ENCODE measurements around the gene NELFCD.
"Not testable (repeated sequence)": the region's sequence is repeated elsewhere in the genome, so short reads cannot be mapped to it uniquely, and the experiment has no call there.

NELFCD gene

DNA sequence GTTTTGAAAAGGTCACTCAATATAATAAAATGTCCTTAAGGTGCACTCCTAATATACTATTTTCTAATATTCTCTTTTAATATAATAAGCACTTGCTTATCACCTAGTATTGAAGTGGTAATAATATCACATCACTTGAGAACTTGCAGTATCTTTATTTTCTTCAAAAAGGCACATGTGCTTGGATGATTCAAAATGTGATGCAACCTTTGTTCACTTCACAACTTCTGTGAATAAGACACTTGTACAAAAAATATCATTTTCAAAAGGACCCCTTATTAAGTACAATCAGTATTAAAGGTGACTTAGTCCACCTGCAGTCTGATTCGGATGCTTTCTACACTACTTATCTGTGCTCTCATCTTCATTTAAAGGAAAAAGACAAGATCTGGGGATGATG is 58.2 kb downstream of the NELFCD start:
- Histone ChIP-seq H4K20me1 (ENCODE audit: insufficient read depth, low read length) (peaks cover 34% of the 10 kb centered on the region), H3K9ac (ENCODE audit: low read length) (no peak overlapping the region), H3K27ac (ENCODE audit: low read length) (no peak overlapping the region), H2AFZ (ENCODE audit: low read depth, low read length) (no peak overlapping the region), H3K4me1 (ENCODE audit: low read length) (peaks cover 34% of the 10 kb centered on the region), H3K27me3 (ENCODE audit: low read depth, low read length) (no peaks in the 10 kb centered on the region), H3K4me2 (ENCODE audit: low read length) (no peak overlapping the region), H3K9me3 (ENCODE audit: insufficient read depth, low read length) (no peaks in the 10 kb centered on the region), H3K79me2 (ENCODE audit: low read length) (peaks cover 66% of the 10 kb centered on the region), H3K36me3 (replicated peaks; ENCODE audit: low read depth, low read length) (peaks cover 58% of the 10 kb centered on the region), H3K4me3 (ENCODE audit: low read length) (no peak overlapping the region)
- TF ChIP-seq, protein P1, sequence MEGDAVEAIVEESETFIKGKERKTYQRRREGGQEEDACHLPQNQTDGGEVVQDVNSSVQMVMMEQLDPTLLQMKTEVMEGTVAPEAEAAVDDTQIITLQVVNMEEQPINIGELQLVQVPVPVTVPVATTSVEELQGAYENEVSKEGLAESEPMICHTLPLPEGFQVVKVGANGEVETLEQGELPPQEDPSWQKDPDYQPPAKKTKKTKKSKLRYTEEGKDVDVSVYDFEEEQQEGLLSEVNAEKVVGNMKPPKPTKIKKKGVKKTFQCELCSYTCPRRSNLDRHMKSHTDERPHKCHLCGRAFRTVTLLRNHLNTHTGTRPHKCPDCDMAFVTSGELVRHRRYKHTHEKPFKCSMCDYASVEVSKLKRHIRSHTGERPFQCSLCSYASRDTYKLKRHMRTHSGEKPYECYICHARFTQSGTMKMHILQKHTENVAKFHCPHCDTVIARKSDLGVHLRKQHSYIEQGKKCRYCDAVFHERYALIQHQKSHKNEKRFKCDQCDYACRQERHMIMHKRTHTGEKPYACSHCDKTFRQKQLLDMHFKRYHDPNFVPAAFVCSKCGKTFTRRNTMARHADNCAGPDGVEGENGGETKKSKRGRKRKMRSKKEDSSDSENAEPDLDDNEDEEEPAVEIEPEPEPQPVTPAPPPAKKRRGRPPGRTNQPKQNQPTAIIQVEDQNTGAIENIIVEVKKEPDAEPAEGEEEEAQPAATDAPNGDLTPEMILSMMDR (IDR thresholded peaks at IDR 0.05; ENCODE audit: low read depth, low read length), result no peak
- TF ChIP-seq EZH2phosphoT487 (IDR thresholded peaks at IDR 0.05; ENCODE audit: low read depth), result no peak

- Histone ChIP-seq H3K9ac (ENCODE audit: low read length) (no peak overlapping the region), H3K27me3 (ENCODE audit: low read depth, low read length) (no peaks in the 10 kb centered on the region), H3K27ac (ENCODE audit: low read length) (no peak overlapping the region), H3K79me2 (ENCODE audit: low read length) (peaks cover 66% of the 10 kb centered on the region), H3K4me1 (ENCODE audit: low read length) (peaks cover 34% of the 10 kb centered on the region), H3K4me3 (ENCODE audit: low read length) (peak overlapping the region; percentile 83; the same call in 1 of the 2 replicates), H4K20me1 (ENCODE audit: insufficient read depth, low read length) (peaks cover 34% of the 10 kb centered on the region), H3K9me3 (ENCODE audit: insufficient read depth, low read length) (no peaks in the 10 kb centered on the region), H2AFZ (ENCODE audit: low read depth, low read length) (no peak overlapping the region), H3K4me2 (ENCODE audit: low read length) (peak overlapping the region; percentile 81), H3K36me3 (replicated peaks; ENCODE audit: low read depth, low read length) (peaks cover 49% of the 10 kb centered on the region)
- no peak for TF ChIP-seq EZH2phosphoT487 (IDR thresholded peaks at IDR 0.05; ENCODE audit: low read depth)
- TF ChIP-seq, protein P1 (IDR thresholded peaks at IDR 0.05; ENCODE audit: low read depth, low read length), result no peak
These were observed 59.6 kb downstream of the NELFCD start for GRCh38 chr20:59040667-59041066.

DNA sequence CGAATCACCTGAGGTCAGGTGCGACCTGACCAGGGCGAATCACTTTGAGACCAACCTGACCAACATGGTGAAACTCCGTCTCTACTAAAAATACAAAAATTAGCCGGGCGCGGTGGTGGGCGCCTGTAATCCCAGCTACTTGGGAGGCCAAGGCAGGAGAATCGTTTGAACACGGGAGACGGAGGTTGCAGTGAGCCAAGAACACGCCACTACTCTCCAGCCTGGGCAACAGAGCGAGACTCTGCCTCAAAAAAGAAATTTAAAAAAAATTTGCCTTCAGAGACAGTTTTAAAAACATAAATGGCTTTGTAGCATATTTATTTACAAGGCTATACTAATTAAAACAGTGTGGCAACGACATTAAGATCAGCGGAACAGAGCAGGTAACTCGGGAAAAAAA is 60.4 kb downstream of the NELFCD start:
- Histone ChIP-seq H3K36me3 (replicated peaks; ENCODE audit: low read depth, low read length) (peaks cover 41% of the 10 kb centered on the region), H3K9ac (ENCODE audit: low read length) (peak overlapping the region; percentile 82), H3K4me2 (ENCODE audit: low read length) (peak overlapping the region; percentile 81), H3K4me1 (ENCODE audit: low read length) (peaks cover 34% of the 10 kb centered on the region), H3K27ac (ENCODE audit: low read length) (peak overlapping the region; percentile 53; the same call in 1 of the 2 replicates), H3K79me2 (ENCODE audit: low read length) (peaks cover 61% of the 10 kb centered on the region), H4K20me1 (ENCODE audit: insufficient read depth, low read length) (peaks cover 34% of the 10 kb centered on the region), H3K4me3 (ENCODE audit: low read length) (peak overlapping the region; percentile 83)
- H2AFZ ChIP-seq (ENCODE audit: low read depth, low read length); H3K27me3 ChIP-seq (ENCODE audit: low read depth, low read length); H3K9me3 ChIP-seq (ENCODE audit: insufficient read depth, low read length): not testable (repeated sequence)

- TF ChIP-seq, protein P1 (IDR thresholded peaks at IDR 0.05; ENCODE audit: low read depth, low read length), result 0 out of 2 replicates have a peak, but pooled peaks have one; percentile 8
- no peak for TF ChIP-seq EZH2phosphoT487 (IDR thresholded peaks at IDR 0.05; ENCODE audit: low read depth)
- H3K9me3 ChIP-seq (ENCODE audit: insufficient read depth, low read length), result no peaks in the 10 kb centered on the region
- peaks cover 34% of the 10 kb centered on the region for H3K4me1 ChIP-seq (ENCODE audit: low read length)
- H3K79me2 ChIP-seq (ENCODE audit: low read length), result peaks cover 56% of the 10 kb centered on the region
- peak within 1 kb of the TSS; percentile 90 for H2AFZ ChIP-seq (ENCODE audit: low read depth, low read length)
- H3K27me3 ChIP-seq (ENCODE audit: low read depth, low read length), result no peaks in the 10 kb centered on the region
- peaks cover 34% of the 10 kb centered on the region for H4K20me1 ChIP-seq (ENCODE audit: insufficient read depth, low read length)
- H3K4me3 ChIP-seq (ENCODE audit: low read length), result peak within 1 kb of the TSS; percentile 83
- peak within 1 kb of the TSS; percentile 83 for H3K4me2 ChIP-seq (ENCODE audit: low read length)
- H3K9ac ChIP-seq (ENCODE audit: low read length), result peak within 1 kb of the TSS; percentile 91
- H3K27ac ChIP-seq (ENCODE audit: low read length), result peak within 1 kb of the TSS; percentile 53
- H3K36me3 ChIP-seq (replicated peaks; ENCODE audit: low read depth, low read length), result peaks cover 33% of the 10 kb centered on the region
These were observed 61.2 kb downstream of the NELFCD start, which contains the start of gene PRELID3B for GRCh38 chr20:59042151-59042795. PRELID3B (minus strand) TSS chr20:59042786; CDS start chr20:59042730, 56 bp downstream.

All from OCI-LY3 (cell line).